ENCODE measurements around the gene CDYL2. TPM values are rescaled to one million over a fixed set of nuclear protein-coding genes. Genes with fewer than 3 reads are reported as not detected.
"Not testable (repeated sequence)": the region's sequence is repeated elsewhere in the genome, so short reads cannot be mapped to it uniquely, and the experiment has no call there.

Gene CDYL2
- total and polyA plus RNA-seq, 4 donors = 8.5 to 15.9 (median 11.7) TPM

DNA sequence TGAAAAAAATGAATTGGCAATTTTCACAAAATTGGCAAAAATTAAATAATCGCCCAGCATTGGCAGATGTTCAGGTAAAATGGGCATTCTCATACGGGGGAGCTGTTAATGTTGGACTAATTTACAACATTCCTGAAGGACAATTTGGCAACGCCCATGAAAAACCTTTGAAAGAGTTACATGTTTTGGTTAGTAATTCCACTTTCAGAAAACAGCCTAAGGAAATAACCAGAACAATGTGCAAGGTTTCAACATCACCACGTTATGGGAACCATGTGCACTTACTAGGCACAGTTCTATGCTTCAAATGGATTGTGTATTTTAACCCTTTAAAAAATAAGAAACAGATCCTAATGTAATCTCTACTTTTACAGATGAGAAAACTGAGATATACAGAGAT, 62.7 kb downstream of the CDYL2 start:
- Histone ChIP-seq H3K36me3 (ENCODE audit: control insufficient read depth, insufficient read depth, low read length) (peaks cover 3% of the 10 kb centered on the region), H3K4me3 (ENCODE audit: low read depth, low read length) (no peak overlapping the region), H3K27me3 (ENCODE audit: control insufficient read depth, insufficient read depth, low read length) (no peaks in the 10 kb centered on the region), H3K27ac (ENCODE audit: low read depth, low read length) (no peak overlapping the region), H3K4me1 (ENCODE audit: control insufficient read depth, insufficient read depth, low read length) (peaks cover 4% of the 10 kb centered on the region), H3K9me3 (ENCODE audit: control insufficient read depth, insufficient read depth, low read length) (peaks cover 2% of the 10 kb centered on the region)
- no CpG with 5 or more reads among the region's 4 CpGs for WGBS (ENCODE audit: insufficient coverage)
- DNase-seq (ENCODE audit: low read depth in 4 of 6, low spot score in 6 of 6) = no peak

DNA sequence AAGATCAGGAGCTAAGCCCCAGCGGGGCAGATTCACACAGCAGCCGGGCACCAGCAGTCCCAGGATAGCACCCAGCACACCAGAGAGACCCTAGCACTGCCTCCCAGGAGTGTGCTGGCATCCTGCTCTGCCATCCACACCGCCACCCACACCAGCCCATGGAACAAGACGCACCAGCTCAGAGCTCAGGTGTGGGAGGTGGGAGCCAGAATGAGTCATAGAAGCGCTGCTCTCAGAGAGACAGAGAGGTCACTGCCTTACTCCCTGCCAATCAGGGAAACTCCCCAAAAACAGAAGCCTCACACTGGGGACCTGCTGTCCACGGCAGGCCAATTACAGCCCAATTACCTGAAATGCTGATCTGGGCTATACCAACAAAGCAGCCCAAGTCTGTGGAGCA, 64.9 kb downstream of the CDYL2 start:
- Histone ChIP-seq H3K27me3 (ENCODE audit: control insufficient read depth, insufficient read depth, low read length) (no peaks in the 10 kb centered on the region), H3K4me1 (ENCODE audit: control insufficient read depth, insufficient read depth, low read length) (no peaks in the 10 kb centered on the region), H3K4me3 (ENCODE audit: low read depth, low read length) (no peak overlapping the region), H3K36me3 (ENCODE audit: control insufficient read depth, insufficient read depth, low read length) (peaks cover 3% of the 10 kb centered on the region), H3K9me3 (ENCODE audit: control insufficient read depth, insufficient read depth, low read length) (peaks cover 2% of the 10 kb centered on the region), H3K27ac (ENCODE audit: low read depth, low read length) (no peak overlapping the region)
- WGBS (ENCODE audit: insufficient coverage) = 100% methylated on average over 5 of the region's 6 CpGs
- DNase-seq (ENCODE audit: low read depth in 4 of 6, low spot score in 6 of 6) = no peak

DNA sequence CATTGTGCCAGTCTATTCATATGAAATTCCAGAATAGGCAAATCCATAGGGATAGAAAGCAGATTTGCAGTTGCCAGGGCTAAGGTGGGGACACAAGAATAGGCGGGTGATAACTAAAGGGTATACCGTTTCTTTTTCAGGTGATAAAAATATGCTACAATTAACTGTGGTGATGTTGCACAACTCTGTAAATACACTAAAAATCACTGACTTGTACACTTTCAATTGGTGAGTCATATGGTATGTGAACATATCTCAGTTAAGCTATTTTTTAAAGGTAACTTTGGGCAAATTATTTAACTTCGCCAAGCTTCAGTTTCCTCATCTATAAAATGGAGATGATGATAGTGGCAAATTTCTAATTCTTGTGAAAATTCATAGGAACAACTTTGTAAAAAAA, 65.9 kb downstream of the CDYL2 start:
- no CpG with 5 or more reads among the region's 3 CpGs for WGBS (ENCODE audit: insufficient coverage)

DNA sequence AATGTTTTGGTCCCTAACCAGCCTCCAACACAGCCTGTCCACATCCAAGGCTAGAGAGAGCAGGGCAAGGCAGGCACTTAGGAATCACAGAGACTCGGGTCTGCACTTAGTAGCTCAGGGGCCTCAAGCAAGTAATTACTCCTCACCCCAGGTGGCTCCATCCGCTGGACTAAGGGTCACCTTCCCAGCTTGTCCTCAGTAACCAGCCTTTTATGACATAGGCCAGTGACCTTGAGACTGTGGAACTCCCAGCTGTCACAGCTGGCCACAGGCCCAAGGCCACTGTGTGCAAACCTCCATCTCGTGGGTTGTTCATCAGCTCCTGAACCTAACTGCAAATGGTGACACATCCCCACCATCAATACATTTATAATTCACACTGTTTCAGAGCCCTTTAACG, 68.6 kb downstream of the CDYL2 start:
- H3K27ac ChIP-seq (ENCODE audit: low read depth, low read length) = no peak overlapping the region
- H3K36me3 ChIP-seq (ENCODE audit: control insufficient read depth, insufficient read depth, low read length) = no peaks in the 10 kb centered on the region
- no peak for DNase-seq (ENCODE audit: low read depth in 4 of 6, low spot score in 6 of 6)
- H3K27me3 ChIP-seq (ENCODE audit: control insufficient read depth, insufficient read depth, low read length) = no peaks in the 10 kb centered on the region
- no peak overlapping the region for H3K4me3 ChIP-seq (ENCODE audit: low read depth, low read length)
- WGBS (ENCODE audit: insufficient coverage) = 53% methylated on average over 4 of the region's 4 CpGs
- peaks cover 9% of the 10 kb centered on the region for H3K9me3 ChIP-seq (ENCODE audit: control insufficient read depth, insufficient read depth, low read length)
- H3K4me1 ChIP-seq (ENCODE audit: control insufficient read depth, insufficient read depth, low read length) = no peaks in the 10 kb centered on the region

More for the DNA sequence above, 65.9 kb downstream of the CDYL2 start:
- DNase-seq (ENCODE audit: low read depth in 4 of 6, low spot score in 6 of 6) = no peak
- H3K4me3 ChIP-seq (ENCODE audit: low read depth, low read length) = no peak overlapping the region
- H3K27me3 ChIP-seq (ENCODE audit: control insufficient read depth, insufficient read depth, low read length) = no peaks in the 10 kb centered on the region
- H3K4me1 ChIP-seq (ENCODE audit: control insufficient read depth, insufficient read depth, low read length) = no peaks in the 10 kb centered on the region
- H3K36me3 ChIP-seq (ENCODE audit: control insufficient read depth, insufficient read depth, low read length) = peaks cover 3% of the 10 kb centered on the region
- H3K9me3 ChIP-seq (ENCODE audit: control insufficient read depth, insufficient read depth, low read length) = peaks cover 2% of the 10 kb centered on the region
- H3K27ac ChIP-seq (ENCODE audit: low read depth, low read length) = no peak overlapping the region

DNA sequence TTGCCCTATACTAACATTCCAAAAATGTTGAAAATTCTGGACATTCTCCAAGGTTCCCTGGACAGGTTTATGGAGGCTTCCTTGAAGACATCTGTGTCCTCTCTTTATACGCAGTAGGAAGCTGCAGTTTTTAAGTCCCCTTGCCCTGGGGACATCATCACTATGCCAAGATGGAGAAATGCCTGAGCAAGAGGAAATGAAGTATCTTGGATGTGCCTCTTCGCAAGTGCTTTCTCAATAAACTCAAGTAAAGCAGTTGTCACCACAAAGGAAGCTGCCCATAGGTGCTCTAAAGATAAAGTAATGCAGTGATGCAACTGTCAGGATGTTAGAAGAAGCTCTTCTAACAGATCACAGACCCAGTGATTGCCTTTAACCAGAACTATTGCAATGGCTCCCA, 71.0 kb downstream of the CDYL2 start:
- H3K4me1 ChIP-seq (ENCODE audit: control insufficient read depth, insufficient read depth, low read length) = no peaks in the 10 kb centered on the region
- no peak overlapping the region for H3K27ac ChIP-seq (ENCODE audit: low read depth, low read length)
- H3K9me3 ChIP-seq (ENCODE audit: control insufficient read depth, insufficient read depth, low read length) = peaks cover 7% of the 10 kb centered on the region
- DNase-seq (ENCODE audit: low read depth in 4 of 6, low spot score in 6 of 6) = no peak
- no peaks in the 10 kb centered on the region for H3K27me3 ChIP-seq (ENCODE audit: control insufficient read depth, insufficient read depth, low read length)
- H3K4me3 ChIP-seq (ENCODE audit: low read depth, low read length) = no peak overlapping the region
- no peaks in the 10 kb centered on the region for H3K36me3 ChIP-seq (ENCODE audit: control insufficient read depth, insufficient read depth, low read length)
- 80% methylated on average over 1 of the region's 2 CpGs for WGBS (ENCODE audit: insufficient coverage)

DNA sequence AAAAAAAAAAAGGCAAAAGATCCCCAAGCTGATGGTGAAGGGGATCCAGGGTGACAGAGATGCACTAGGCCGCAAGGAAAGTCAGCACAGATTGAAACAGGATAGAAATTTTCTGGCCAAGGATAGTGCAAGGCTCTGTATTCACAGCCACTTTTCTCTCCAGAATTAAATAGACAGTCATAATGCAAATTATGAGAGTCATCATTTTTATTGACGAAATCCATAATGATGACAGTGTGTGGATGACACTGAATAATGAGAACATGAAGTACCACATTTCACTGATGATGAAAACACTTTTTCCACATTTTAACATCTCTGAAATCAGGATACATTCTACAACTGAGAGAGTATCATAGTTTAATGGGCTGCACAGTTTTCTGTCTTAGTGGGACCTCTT, 72.5 kb downstream of the CDYL2 start:
- no peaks in the 10 kb centered on the region for H3K4me1 ChIP-seq (ENCODE audit: control insufficient read depth, insufficient read depth, low read length)
- no peaks in the 10 kb centered on the region for H3K36me3 ChIP-seq (ENCODE audit: control insufficient read depth, insufficient read depth, low read length)
- no CpG with 5 or more reads among the region's 2 CpGs for WGBS (ENCODE audit: insufficient coverage)
- H3K9me3 ChIP-seq (ENCODE audit: control insufficient read depth, insufficient read depth, low read length) = peaks cover 7% of the 10 kb centered on the region
- H3K27ac ChIP-seq (ENCODE audit: low read depth, low read length) = no peak overlapping the region
- no peak for DNase-seq (ENCODE audit: low read depth in 4 of 6, low spot score in 6 of 6)
- H3K27me3 ChIP-seq (ENCODE audit: control insufficient read depth, insufficient read depth, low read length) = no peaks in the 10 kb centered on the region
- no peak overlapping the region for H3K4me3 ChIP-seq (ENCODE audit: low read depth, low read length)

DNA sequence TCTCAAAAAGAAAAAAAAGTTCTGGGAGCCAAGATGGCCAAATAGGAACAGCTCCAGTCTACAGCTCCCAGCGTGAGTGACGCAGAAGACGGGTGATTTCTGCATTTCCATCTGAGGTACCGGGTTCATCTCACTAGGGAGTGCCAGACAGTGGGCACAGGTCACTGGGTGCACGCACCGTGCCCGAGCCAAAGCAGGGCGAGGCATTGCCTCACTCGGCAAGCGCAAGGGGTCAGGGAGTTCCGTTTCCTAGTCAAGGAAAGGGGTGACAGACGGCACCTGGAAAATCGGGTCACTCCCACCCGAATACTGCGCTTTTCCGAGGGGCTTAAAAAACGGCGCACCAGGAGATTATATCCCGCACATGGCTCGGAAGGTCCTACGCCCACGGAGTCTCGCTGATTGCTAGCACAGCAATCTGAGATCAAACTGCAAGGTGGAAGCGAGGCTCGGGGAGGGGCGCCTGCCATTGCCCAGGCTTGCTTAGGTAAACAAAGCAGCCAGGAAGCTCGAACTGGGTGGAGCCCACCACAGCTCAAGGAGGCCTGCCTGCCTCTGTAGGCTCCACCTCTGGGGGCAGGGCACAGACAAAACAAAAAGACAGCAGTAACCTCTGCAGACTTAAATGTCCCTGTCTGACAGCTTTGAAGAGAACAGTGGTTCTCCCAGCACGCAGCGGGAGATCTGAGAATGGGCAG, 77.2 kb downstream of the CDYL2 start:
- H3K36me3 ChIP-seq (ENCODE audit: control insufficient read depth, insufficient read depth, low read length) = not testable (repeated sequence)

DNA sequence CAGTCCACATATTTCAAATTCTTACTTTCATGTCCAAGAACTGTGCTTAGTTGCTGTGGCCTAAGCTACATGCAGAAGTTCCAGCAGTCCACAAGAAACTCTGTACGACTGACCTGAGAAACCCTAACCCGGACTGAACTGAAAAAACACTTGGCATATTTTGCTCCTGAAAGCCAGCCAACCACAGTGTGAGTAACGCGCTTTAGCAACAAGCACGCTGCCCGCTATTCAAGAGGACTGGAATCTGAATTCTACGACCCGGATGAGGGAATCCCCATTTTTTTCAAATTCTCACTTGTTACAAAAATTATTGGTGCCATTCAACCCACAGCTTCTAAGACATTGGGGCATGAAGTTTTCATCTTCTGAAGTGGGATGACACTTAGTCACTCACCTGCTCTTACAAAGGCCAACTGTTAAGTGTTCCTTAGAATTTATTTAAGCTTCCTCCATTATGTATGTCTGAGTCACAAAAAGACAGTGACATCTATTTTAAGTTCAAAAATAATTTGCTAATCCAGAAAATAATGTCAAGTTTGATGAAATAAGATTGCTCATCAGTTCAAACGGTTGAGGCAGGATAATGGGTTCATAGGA, 78.7 kb downstream of the CDYL2 start:
- Histone ChIP-seq H3K27ac (ENCODE audit: low read depth, low read length) (no peak overlapping the region), H3K36me3 (ENCODE audit: control insufficient read depth, insufficient read depth, low read length) (no peaks in the 10 kb centered on the region), H3K4me1 (ENCODE audit: control insufficient read depth, insufficient read depth, low read length) (no peaks in the 10 kb centered on the region), H3K9me3 (ENCODE audit: control insufficient read depth, insufficient read depth, low read length) (peaks cover 1% of the 10 kb centered on the region), H3K27me3 (ENCODE audit: control insufficient read depth, insufficient read depth, low read length) (no peaks in the 10 kb centered on the region), H3K4me3 (ENCODE audit: low read depth, low read length) (no peak overlapping the region)
- 97% methylated on average over 2 of the region's 9 CpGs for WGBS (ENCODE audit: insufficient coverage)
- DNase-seq (ENCODE audit: low read depth in 4 of 6, low spot score in 6 of 6) = no peak

More for the DNA sequence above, 77.2 kb downstream of the CDYL2 start:
- H3K4me1 ChIP-seq (ENCODE audit: control insufficient read depth, insufficient read depth, low read length); H3K9me3 ChIP-seq (ENCODE audit: control insufficient read depth, insufficient read depth, low read length); H3K27me3 ChIP-seq (ENCODE audit: control insufficient read depth, insufficient read depth, low read length); DNase-seq (ENCODE audit: low read depth in 4 of 6, low spot score in 6 of 6); H3K4me3 ChIP-seq (ENCODE audit: low read depth, low read length); H3K27ac ChIP-seq (ENCODE audit: low read depth, low read length): not testable (repeated sequence)
- 91% methylated on average over 25 of the region's 29 CpGs for WGBS (ENCODE audit: insufficient coverage)

DNA sequence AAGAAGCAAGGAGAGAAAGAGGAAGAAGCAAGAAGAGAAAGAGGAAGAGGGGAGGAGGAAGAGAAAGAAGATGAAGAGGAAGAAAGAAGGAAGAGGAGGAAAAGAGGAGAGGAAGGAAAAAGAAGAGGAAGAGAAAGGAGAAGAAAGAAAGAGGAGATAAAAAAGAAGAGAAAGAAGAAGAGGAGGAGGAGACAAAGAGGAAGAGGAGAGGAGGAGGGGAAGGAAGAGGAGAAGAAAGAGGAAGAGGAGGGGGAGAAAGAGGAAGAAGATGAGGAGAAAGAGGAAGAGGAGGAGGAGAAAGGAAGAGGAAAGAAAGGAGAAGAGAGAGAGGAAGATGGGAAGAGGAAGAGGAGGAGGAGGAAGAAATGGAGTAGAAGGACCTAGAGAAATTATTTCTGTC, 80.4 kb downstream of the CDYL2 start:
- DNase-seq (ENCODE audit: low read depth in 4 of 6, low spot score in 6 of 6) = no peak
- Histone ChIP-seq H3K27me3 (ENCODE audit: control insufficient read depth, insufficient read depth, low read length) (no peaks in the 10 kb centered on the region), H3K4me3 (ENCODE audit: low read depth, low read length) (no peak overlapping the region), H3K27ac (ENCODE audit: low read depth, low read length) (no peak overlapping the region), H3K4me1 (ENCODE audit: control insufficient read depth, insufficient read depth, low read length) (no peaks in the 10 kb centered on the region), H3K36me3 (ENCODE audit: control insufficient read depth, insufficient read depth, low read length) (no peaks in the 10 kb centered on the region), H3K9me3 (ENCODE audit: control insufficient read depth, insufficient read depth, low read length) (peaks cover 1% of the 10 kb centered on the region)

DNA sequence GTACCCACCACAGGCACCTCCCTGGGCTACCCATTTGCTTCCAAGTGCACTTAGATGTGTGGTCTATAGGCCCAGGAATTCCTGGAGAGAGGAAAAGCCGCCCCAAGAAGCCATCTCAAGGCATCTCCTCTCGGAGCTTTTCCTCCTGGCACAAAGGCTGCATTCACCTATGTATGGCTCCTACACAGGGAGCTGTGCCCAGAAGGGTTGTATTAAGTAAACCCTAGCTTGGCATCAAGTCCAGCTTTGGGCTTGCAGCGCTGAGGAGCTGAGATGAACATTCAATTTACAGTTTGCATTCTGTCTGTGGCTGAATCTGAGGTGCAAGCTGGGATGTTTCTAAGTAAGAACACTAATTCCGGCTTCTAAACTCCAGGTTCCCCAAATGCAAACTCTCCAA, 81.3 kb downstream of the CDYL2 start:
- Histone ChIP-seq H3K27me3 (ENCODE audit: control insufficient read depth, insufficient read depth, low read length) (no peaks in the 10 kb centered on the region), H3K4me3 (ENCODE audit: low read depth, low read length) (no peak overlapping the region), H3K4me1 (ENCODE audit: control insufficient read depth, insufficient read depth, low read length) (no peaks in the 10 kb centered on the region), H3K36me3 (ENCODE audit: control insufficient read depth, insufficient read depth, low read length) (no peaks in the 10 kb centered on the region), H3K9me3 (ENCODE audit: control insufficient read depth, insufficient read depth, low read length) (peaks cover 1% of the 10 kb centered on the region), H3K27ac (ENCODE audit: low read depth, low read length) (no peak overlapping the region)
- no peak for DNase-seq (ENCODE audit: low read depth in 4 of 6, low spot score in 6 of 6)
- WGBS (ENCODE audit: insufficient coverage) = 93% methylated on average over 4 of the region's 4 CpGs

All from spinal cord (tissue), 10 donors.